NCI-H187 (cell line): ENCODE results near the gene SCRN2.
A peak's percentile ranks its signal among the peaks of the same experiment; 100 is the strongest.

ENCODE experiments used
- DNase-seq, 2 experiments: peaks; one replicate each; lab custom pipeline; 2025; lab: John Stamatoyannopoulos, UW

SCRN2 gene

GRCh38 chr17:47840742-47841487 is at the start of gene SCRN2:
Gene SCRN2 (minus strand): TSS chr17:47841273. CDS start chr17:47840843, 430 bp downstream.
- peak; percentile 69 to 74 for DNase-seq

- DNase-seq = peak; percentile 51 to 57
Observed at GRCh38 chr17:47889734-47890529, 48.9 kb upstream of the SCRN2 start.

- no peak for DNase-seq
Observed at GRCh38 chr17:47888293-47888692, 47.2 kb upstream of the SCRN2 start.

GRCh38 chr17:47884905-47885730 is 44.0 kb upstream of the SCRN2 start:
- DNase-seq = no peak

- DNase-seq = no peak
Observed at GRCh38 chr17:47884427-47884740, 43.3 kb upstream of the SCRN2 start.

GRCh38 chr17:47883589-47884426 is 42.7 kb upstream of the SCRN2 start:
- no peak for DNase-seq

GRCh38 chr17:47882695-47883588 is 41.9 kb upstream of the SCRN2 start:
- DNase-seq = no peak

GRCh38 chr17:47882247-47882646 is 41.2 kb upstream of the SCRN2 start:
- DNase-seq = no peak

GRCh38 chr17:47879776-47880454 is 38.8 kb upstream of the SCRN2 start:
- no peak for DNase-seq

- no peak for DNase-seq
Observed at GRCh38 chr17:47879028-47879585, 38.0 kb upstream of the SCRN2 start.

GRCh38 chr17:47878203-47879027 is 37.3 kb upstream of the SCRN2 start:
- no peak for DNase-seq

- no peak for DNase-seq
Observed at GRCh38 chr17:47877368-47878034, 36.4 kb upstream of the SCRN2 start.

- no peak for DNase-seq
Observed at GRCh38 chr17:47875011-47875985, 34.2 kb upstream of the SCRN2 start.

- no peak for DNase-seq
Observed at GRCh38 chr17:47873200-47874090, 32.4 kb upstream of the SCRN2 start.

GRCh38 chr17:47872651-47873161 is 31.6 kb upstream of the SCRN2 start:
- DNase-seq = no peak
